ENCODE measurements around the gene WDR37. TPM values are rescaled to one million over a fixed set of nuclear protein-coding genes. Genes with fewer than 3 reads are reported as not detected.

Gene WDR37
- total RNA-seq (23.5 TPM), polyA plus RNA-seq (ENCODE audit: insufficient read depth, low read depth, low replicate concordance) (6.0 TPM)
- long read RNA-seq, donor 1, result 0 reads
- long read RNA-seq, donor 2, partial matches to known transcripts, result 11 of 11 reads
- long read RNA-seq, donor 2, other reads (novel, unspliced or antisense), result 0 of 11 reads
- long read RNA-seq, donor 3, full-length matches to known transcripts, result 1 of 11 reads
- long read RNA-seq, donor 3, partial matches to known transcripts, result 10 of 11 reads
- long read RNA-seq, donor 3, other reads (novel, unspliced or antisense), result 0 of 11 reads
- long read RNA-seq, donor 4, full-length matches to known transcripts, result 2 of 2 reads
- long read RNA-seq, donor 4, partial matches to known transcripts, result 0 of 2 reads
- long read RNA-seq, donor 4, other reads (novel, unspliced or antisense), result 0 of 2 reads
- long read RNA-seq, donor 5, result 0 reads
- long read RNA-seq, donor 6, result 0 reads
- long read RNA-seq, donor 7, partial matches to known transcripts, result 6 of 18 reads
- long read RNA-seq, donor 7, other reads (novel, unspliced or antisense), result 12 of 18 reads
- long read RNA-seq, donor 8, result 0 reads
- long read RNA-seq, donor 9, result 0 reads
- long read RNA-seq, donor 10, partial matches to known transcripts, result 5 of 5 reads
- long read RNA-seq, donor 10, other reads (novel, unspliced or antisense), result 0 of 5 reads

DNA sequence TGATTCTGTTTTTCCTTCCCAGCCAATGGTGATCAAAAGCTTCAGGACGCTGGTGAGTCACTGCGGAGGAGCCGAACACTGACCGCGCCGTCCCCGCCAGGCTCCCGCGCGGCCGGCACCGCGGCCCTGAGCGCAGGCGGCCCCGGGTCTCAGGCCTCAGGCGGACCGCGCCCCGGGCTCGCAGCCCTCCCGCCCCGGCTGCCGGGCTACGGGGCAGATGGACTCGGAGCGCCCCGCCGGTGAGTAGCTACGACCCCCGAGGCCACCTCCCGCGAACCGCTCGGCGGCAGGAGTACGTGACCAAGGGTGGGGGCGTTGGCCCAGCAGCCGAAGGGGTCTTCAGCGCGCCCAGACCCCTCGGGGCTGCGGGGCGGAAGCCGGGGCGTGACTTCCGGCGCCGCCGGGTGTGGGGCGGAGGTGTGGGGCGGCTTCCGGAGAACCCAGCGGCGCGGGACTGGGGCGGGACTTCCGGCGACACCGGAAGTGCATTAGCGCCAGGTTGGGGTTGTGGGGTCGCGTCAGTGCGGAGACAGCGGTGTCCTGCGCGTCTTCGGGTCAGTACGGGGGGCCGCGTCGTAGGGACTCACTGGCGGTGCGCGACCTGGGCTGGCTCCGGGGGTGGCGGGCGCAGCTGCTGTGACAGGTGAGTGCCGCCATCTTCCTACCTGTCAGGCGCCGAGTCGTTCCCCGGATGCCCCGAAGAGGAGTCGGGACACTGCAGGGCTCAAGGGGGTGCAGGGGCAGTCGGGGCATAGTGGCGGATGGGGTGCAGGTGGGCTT is at the start of gene WDR37:
Gene WDR37, plus strand, starts transcription at position 60 of the 780 bp plus-strand sequence. CDS start 15,771 bp downstream, outside the sequence.
- intact Hi-C loops (cut with DNase I), result no loop called here
- Histone ChIP-seq H3K9ac (ENCODE audit: low read length in 3 of 3) (peak within 1 kb of the TSS; percentile 77 to 91 (median 82)), H3K9me3 (ENCODE audit: control insufficient read depth in 2 of 3, insufficient read depth in 1 of 3, low read length in 3 of 3) (no peaks in the 10 kb centered on the region), H3K27ac (ENCODE audit: low read depth in 2 of 2, low read length in 2 of 2) (peak within 1 kb of the TSS; percentile 97 to 98), H3K36me3 (ENCODE audit: control insufficient read depth in 2 of 3, insufficient read depth in 3 of 3, low read length in 3 of 3) (peaks cover 0 to 5% (median 5%) of the 10 kb centered on the region in 3 donors), H3K4me1 (ENCODE audit: control insufficient read depth in 2 of 3, insufficient read depth in 2 of 3, low read depth in 1 of 3, low read length in 3 of 3) (peaks cover 0 to 23% (median 11%) of the 10 kb centered on the region in 3 donors), H3K4me3 (ENCODE audit: low read length in 3 of 3) (peak within 1 kb of the TSS; percentile 86 to 98 (median 90)), H3K27me3 (ENCODE audit: control insufficient read depth, insufficient read depth, low read length) (no peaks in the 10 kb centered on the region)
- no peak for TF ChIP-seq CTCF (IDR thresholded peaks at IDR 0.05; ENCODE audit: borderline replicate concordance, extremely low read depth, insufficient read depth)
- FAIRE-seq (no peak), DNase-seq (peak; percentile 87 to 96 (median 93))

DNA sequence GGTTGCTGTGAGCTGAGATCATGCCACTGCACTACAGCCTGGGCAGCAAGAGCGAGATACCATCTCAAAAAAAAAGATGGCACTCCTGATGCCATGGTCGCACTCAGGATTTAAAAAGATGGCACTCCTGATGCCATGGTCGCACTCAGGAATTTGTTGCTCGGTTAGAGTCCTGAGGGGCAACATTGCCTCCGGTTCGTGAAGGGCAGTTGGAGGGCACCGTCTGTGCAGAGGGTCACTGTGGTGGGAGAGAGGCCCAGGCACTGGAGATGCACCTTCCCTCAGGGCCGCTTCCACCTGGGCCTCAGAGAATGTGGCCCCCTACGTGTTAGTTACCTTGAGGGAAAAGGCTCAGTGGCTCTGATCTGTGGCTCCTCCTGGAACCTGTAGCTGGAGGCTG is 49.6 kb upstream of the WDR37 start:
- TF ChIP-seq CTCF (IDR thresholded peaks at IDR 0.05; ENCODE audit: borderline replicate concordance, extremely low read depth, insufficient read depth), result no peak

DNA sequence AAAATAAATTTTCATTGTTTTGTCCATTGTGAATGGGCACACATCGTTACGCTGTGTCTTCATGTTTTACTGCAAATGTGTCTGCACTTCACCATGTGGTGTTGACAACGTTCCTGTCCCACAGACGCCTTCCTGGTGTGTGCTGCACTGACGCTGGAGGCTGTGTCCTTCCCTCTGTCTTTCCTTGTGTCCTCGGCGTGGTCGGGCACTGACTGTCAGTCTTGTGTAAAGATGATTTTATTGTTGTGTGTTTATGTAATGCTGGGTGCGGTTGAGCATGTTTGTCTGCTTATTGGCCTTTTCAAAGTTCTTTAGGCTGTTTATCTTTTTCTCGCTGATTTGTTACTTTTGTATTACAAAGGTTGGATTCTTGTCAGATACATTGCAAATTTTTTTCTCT is 48.6 kb upstream of the WDR37 start:
- intact Hi-C loops (cut with DNase I), result no loop called here
- Histone ChIP-seq H3K27me3 (ENCODE audit: control insufficient read depth, insufficient read depth, low read length) (no peaks in the 10 kb centered on the region), H3K27ac (ENCODE audit: low read depth in 2 of 2, low read length in 2 of 2) (no peak overlapping the region), H3K4me3 (ENCODE audit: low read length in 3 of 3) (no peak overlapping the region), H3K36me3 (ENCODE audit: control insufficient read depth in 2 of 3, insufficient read depth in 3 of 3, low read length in 3 of 3) (peaks cover 22 to 64% (median 34%) of the 10 kb centered on the region in 3 donors), H3K9ac (ENCODE audit: low read length in 3 of 3) (no peak overlapping the region), H3K9me3 (ENCODE audit: control insufficient read depth in 2 of 3, insufficient read depth in 1 of 3, low read length in 3 of 3) (peaks cover 0 to 9% (median 0%) of the 10 kb centered on the region in 3 donors), H3K4me1 (ENCODE audit: control insufficient read depth in 2 of 3, insufficient read depth in 2 of 3, low read depth in 1 of 3, low read length in 3 of 3) (no peaks in the 10 kb centered on the region)
- FAIRE-seq (no peak), DNase-seq (no peak)
- no peak for TF ChIP-seq CTCF (IDR thresholded peaks at IDR 0.05; ENCODE audit: borderline replicate concordance, extremely low read depth, insufficient read depth)

More for the DNA sequence above, 49.6 kb upstream of the WDR37 start:
- Histone ChIP-seq H3K4me3 (ENCODE audit: low read length in 3 of 3) (no peak overlapping the region), H3K4me1 (ENCODE audit: control insufficient read depth in 2 of 3, insufficient read depth in 2 of 3, low read depth in 1 of 3, low read length in 3 of 3) (no peaks in the 10 kb centered on the region), H3K27me3 (ENCODE audit: control insufficient read depth, insufficient read depth, low read length) (no peaks in the 10 kb centered on the region), H3K36me3 (ENCODE audit: control insufficient read depth in 2 of 3, insufficient read depth in 3 of 3, low read length in 3 of 3) (peaks cover 26 to 68% (median 32%) of the 10 kb centered on the region in 3 donors), H3K9ac (ENCODE audit: low read length in 3 of 3) (no peak overlapping the region), H3K9me3 (ENCODE audit: control insufficient read depth in 2 of 3, insufficient read depth in 1 of 3, low read length in 3 of 3) (peaks cover 0 to 13% (median 1%) of the 10 kb centered on the region in 3 donors), H3K27ac (ENCODE audit: low read depth in 2 of 2, low read length in 2 of 2) (no peak overlapping the region)
- no peak for DNase-seq
- intact Hi-C loops (cut with DNase I), result no loop called here
- FAIRE-seq, result no peak

Measured in kidney (tissue), 22 donors.